Activated CD4-positive, alpha-beta T cell treated with anti-CD3 and anti-CD28 coated beads, Interleukin-2, amount 50 U/mL, for 4 hours (primary cell): ENCODE results near the gene EXOC4.
"Not testable (repeated sequence)": the region's sequence is repeated elsewhere in the genome, so short reads cannot be mapped to it uniquely, and the experiment has no call there.

Experiments used
- DNase-seq, 2 experiments: peaks; one replicate each; pipeline ENCODE4 v3.0.0-alpha.2; 2020

Gene EXOC4

GRCh38 chr7:133278975-133279374 is 26.1 kb downstream of the EXOC4 start:
- DNase-seq: not testable (repeated sequence)

- DNase-seq: no peak
These were observed 29.2 kb downstream of the EXOC4 start for GRCh38 chr7:133282094-133282493.

- no peak for DNase-seq
These were observed 31.2 kb downstream of the EXOC4 start for GRCh38 chr7:133284092-133284491.

- no peak for DNase-seq
These were observed 36.1 kb downstream of the EXOC4 start for GRCh38 chr7:133288970-133289369.

- no peak for DNase-seq
These were observed 37.2 kb downstream of the EXOC4 start for GRCh38 chr7:133290041-133290440.

- no peak for DNase-seq
These were observed 37.9 kb downstream of the EXOC4 start for GRCh38 chr7:133290676-133291333.

GRCh38 chr7:133292631-133293030 is 39.8 kb downstream of the EXOC4 start:
- no peak for DNase-seq

GRCh38 chr7:133293384-133294160 is 40.7 kb downstream of the EXOC4 start:
- no peak for DNase-seq

- DNase-seq: no peak
These were observed 41.4 kb downstream of the EXOC4 start for GRCh38 chr7:133294234-133294633.

- DNase-seq: no peak
These were observed 42.6 kb downstream of the EXOC4 start for GRCh38 chr7:133295484-133295883.

GRCh38 chr7:133297093-133297492 is 44.2 kb downstream of the EXOC4 start:
- DNase-seq: no peak

- no peak for DNase-seq
These were observed 45.2 kb downstream of the EXOC4 start for GRCh38 chr7:133298080-133298479.

GRCh38 chr7:133299676-133300075 is 46.8 kb downstream of the EXOC4 start:
- no peak for DNase-seq

- DNase-seq: no peak
These were observed 47.2 kb downstream of the EXOC4 start for GRCh38 chr7:133300088-133300487.

- no peak for DNase-seq
These were observed 47.9 kb downstream of the EXOC4 start for GRCh38 chr7:133300811-133301210.

- no peak for DNase-seq
These were observed 48.6 kb downstream of the EXOC4 start for GRCh38 chr7:133301444-133301843.

- DNase-seq: no peak
These were observed 50.5 kb downstream of the EXOC4 start for GRCh38 chr7:133303372-133303771.

- no peak for DNase-seq
These were observed 51.1 kb downstream of the EXOC4 start for GRCh38 chr7:133303931-133304330.

GRCh38 chr7:133309333-133309732 is 56.5 kb downstream of the EXOC4 start:
- DNase-seq: no peak

GRCh38 chr7:133310232-133310862 is 57.5 kb downstream of the EXOC4 start:
- no peak for DNase-seq

- no peak for DNase-seq
These were observed 60.7 kb downstream of the EXOC4 start for GRCh38 chr7:133313575-133313974.

GRCh38 chr7:133314084-133314483 is 61.2 kb downstream of the EXOC4 start:
- no peak for DNase-seq

GRCh38 chr7:133315332-133316040 is 62.6 kb downstream of the EXOC4 start:
- no peak for DNase-seq
